OCI-LY1 (cell line): Measurements from ENCODE around the gene PRKCB.

Source experiments
- H2AFZ ChIP-seq: fragments of 200-600 bp; sonication (generic), shearing (Covaris generic); 2 replicates; pipeline ENCODE4 v1.6.0; 2014; ENCODE audit warnings: antibody characterized with exemption, mild to moderate bottlenecking, low read length
- H3F3A ChIP-seq: fragments of 200-600 bp; sonication (generic), shearing (Covaris generic); 2 replicates; pipeline ENCODE4 v1.6.0; 2014; ENCODE audit warnings: mild to moderate bottlenecking, antibody characterized with exemption, low read length, moderate library complexity; ENCODE audit not compliant: insufficient read depth
- H3K27ac ChIP-seq: fragments of 200-600 bp; sonication (generic); 2 replicates; pipeline ENCODE4 v1.5.1; 2014; ENCODE audit warnings: low read length, mixed run types, mild to moderate bottlenecking, low read depth; ENCODE audit not compliant: poor library complexity, severe bottlenecking
- H3K27me3 ChIP-seq: fragments of 200-600 bp; sonication (generic); 2 replicates; pipeline ENCODE4 v1.6.0; 2014; ENCODE audit warnings: antibody characterized with exemption, mild to moderate bottlenecking, low read length, moderate library complexity; ENCODE audit not compliant: insufficient read depth
- H3K36me3 ChIP-seq: fragments of 200-600 bp; sonication (generic); 2 replicates; pipeline ENCODE4 v1.6.1; 2014; ENCODE audit warnings: mild to moderate bottlenecking, antibody characterized with exemption, low read length, moderate library complexity, mixed read lengths; ENCODE audit not compliant: insufficient read depth
- H3K4me1 ChIP-seq: fragments of 200-600 bp; sonication (generic); 2 replicates; pipeline ENCODE4 v1.5.1; 2014; ENCODE audit warnings: mild to moderate bottlenecking, low read length, moderate library complexity; ENCODE audit not compliant: insufficient read depth, severe bottlenecking
- H3K4me2 ChIP-seq: fragments of 200-600 bp; sonication (generic), shearing (Covaris generic); 2 replicates; pipeline ENCODE4 v1.6.1; 2014; ENCODE audit warnings: low read length
- H3K4me3 ChIP-seq: fragments of 200-600 bp; sonication (generic); 2 replicates; pipeline ENCODE4 v1.5.1; 2014; ENCODE audit warnings: low read length, low read depth, mild to moderate bottlenecking, mixed read lengths; ENCODE audit not compliant: poor library complexity, severe bottlenecking
- H3K79me2 ChIP-seq: fragments of 200-600 bp; shearing (Covaris generic); 2 replicates; pipeline ENCODE4 v1.6.1; 2016; ENCODE audit warnings: mixed run types, low read length, mixed read lengths; ENCODE audit not compliant: insufficient read depth
- H3K9ac ChIP-seq: fragments of 200-600 bp; sonication (generic), shearing (Covaris generic); 2 replicates; pipeline ENCODE4 v1.6.1; 2014; ENCODE audit warnings: mild to moderate bottlenecking, low read length, mixed read lengths
- H3K9me2 ChIP-seq: fragments of 200-600 bp; sonication (generic), shearing (Covaris generic); 2 replicates; pipeline ENCODE4 v1.6.1; 2014; ENCODE audit warnings: low read depth, mild to moderate bottlenecking, low read length, mixed read lengths
- H3K9me3 ChIP-seq: fragments of 200-600 bp; shearing (Covaris generic); 2 replicates; pipeline ENCODE4 v1.6.1; 2014; ENCODE audit warnings: low read length, mixed read lengths
- H4K20me1 ChIP-seq: fragments of 200-600 bp; sonication (generic), shearing (Covaris generic); 2 replicates; pipeline ENCODE4 v1.6.0; 2016; ENCODE audit warnings: mild to moderate bottlenecking, low read length; ENCODE audit not compliant: insufficient read depth
- CTCF ChIP-seq: fragments of 200-600 bp; sonication (generic), shearing (Covaris generic); IDR thresholded peaks from 2 replicates; pipeline ENCODE4 v1.5.1; 2017; ENCODE audit warnings: mild to moderate bottlenecking, antibody characterized with exemption, low read length, moderate library complexity, mixed read lengths
- EZH2 ChIP-seq: fragments of 200-600 bp; sonication (generic), shearing (Covaris generic); IDR thresholded peaks from 2 replicates; pipeline ENCODE4 v1.8.0; 2017; ENCODE audit warnings: borderline replicate concordance, mixed run types, mild to moderate bottlenecking, antibody characterized with exemption, low read length, moderate library complexity, mixed read lengths

The PRKCB gene

DNA sequence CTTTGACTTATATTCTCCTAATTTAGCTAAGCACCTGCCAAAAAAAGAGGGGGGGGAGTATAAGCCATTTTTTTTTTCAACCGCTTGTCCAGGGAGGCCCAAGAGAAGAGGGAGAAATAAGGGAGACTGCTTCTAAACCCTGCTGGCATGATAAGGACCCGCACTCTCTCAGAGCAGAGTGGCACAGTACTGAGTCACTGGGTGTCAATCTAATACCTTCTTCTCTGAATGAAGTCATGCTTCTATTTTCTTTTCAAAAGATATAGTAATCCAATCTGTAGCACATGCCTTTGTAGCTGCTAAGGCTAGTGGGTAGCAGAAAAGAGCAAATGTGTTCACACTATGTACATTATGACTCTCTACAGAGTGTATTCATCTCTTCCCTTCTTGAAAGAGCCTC lies 385.4 kb downstream of the PRKCB start:
- no peaks in the 10 kb centered on the region for H3K4me1 ChIP-seq
- H3K36me3 ChIP-seq = no peaks in the 10 kb centered on the region
- H3F3A ChIP-seq = no peaks in the 10 kb centered on the region
- no peak for TF ChIP-seq CTCF
- TF ChIP-seq EZH2 = no peak
- no peak overlapping the region for H2AFZ ChIP-seq
- no peaks in the 10 kb centered on the region for H3K79me2 ChIP-seq
- H3K4me2 ChIP-seq = no peak overlapping the region
- no peak overlapping the region for H3K9ac ChIP-seq
- no peak overlapping the region for H3K4me3 ChIP-seq
- H3K9me3 ChIP-seq = no peaks in the 10 kb centered on the region
- H3K27me3 ChIP-seq = no peaks in the 10 kb centered on the region
- H3K9me2 ChIP-seq = no peaks in the 10 kb centered on the region
- no peaks in the 10 kb centered on the region for H4K20me1 ChIP-seq
- H3K27ac ChIP-seq = no peak overlapping the region

GRCh38 chr16:24228514-24228913 lies 392.7 kb downstream of the PRKCB start:
- H3K4me2 ChIP-seq = no peak overlapping the region
- H3K27me3 ChIP-seq = no peaks in the 10 kb centered on the region
- H3K36me3 ChIP-seq = no peaks in the 10 kb centered on the region
- no peaks in the 10 kb centered on the region for H3K9me2 ChIP-seq
- no peaks in the 10 kb centered on the region for H3K9me3 ChIP-seq
- H3K27ac ChIP-seq = no peak overlapping the region
- no peak overlapping the region for H2AFZ ChIP-seq
- TF ChIP-seq CTCF = no peak
- TF ChIP-seq EZH2 = no peak
- no peaks in the 10 kb centered on the region for H3K79me2 ChIP-seq
- no peaks in the 10 kb centered on the region for H4K20me1 ChIP-seq
- H3F3A ChIP-seq = no peaks in the 10 kb centered on the region
- H3K4me3 ChIP-seq = no peak overlapping the region
- no peaks in the 10 kb centered on the region for H3K4me1 ChIP-seq
- H3K9ac ChIP-seq = no peak overlapping the region

DNA sequence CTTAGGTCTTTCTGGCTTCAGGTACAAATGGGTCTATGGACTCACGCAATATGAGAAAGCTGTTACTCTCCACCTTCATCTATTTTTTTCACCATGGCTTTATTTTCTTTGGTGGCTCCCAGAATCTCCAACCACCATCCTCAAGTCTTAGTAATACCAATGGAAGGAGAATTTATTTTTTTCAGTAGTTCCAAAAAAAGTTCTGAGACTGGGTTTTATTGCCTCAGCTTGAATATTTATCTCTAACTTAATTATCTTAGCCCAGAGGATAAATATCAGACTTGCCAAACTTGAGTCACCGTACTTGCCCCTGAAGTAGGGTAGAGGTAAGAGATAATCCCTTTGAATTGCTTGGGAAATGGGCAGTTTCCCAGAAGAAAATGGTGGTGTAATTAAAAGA lies 397.2 kb downstream of the PRKCB start:
- Histone ChIP-seq H3K36me3 (no peaks in the 10 kb centered on the region), H3K9ac (no peak overlapping the region), H4K20me1 (no peaks in the 10 kb centered on the region), H3K27ac (no peak overlapping the region), H3K9me2 (no peaks in the 10 kb centered on the region), H3K4me1 (no peaks in the 10 kb centered on the region), H3K27me3 (no peaks in the 10 kb centered on the region), H2AFZ (no peak overlapping the region), H3K4me2 (no peak overlapping the region), H3K4me3 (no peak overlapping the region), H3K79me2 (no peaks in the 10 kb centered on the region), H3K9me3 (no peaks in the 10 kb centered on the region), H3F3A (no peaks in the 10 kb centered on the region)
- no peak for TF ChIP-seq CTCF
- TF ChIP-seq EZH2 = no peak
